Stimulated activated CD4-positive, alpha-beta T cell treated with anti-CD3 and anti-CD28 coated beads, TNF-alpha, amount 100 ng/mL, for 1 hour (primary cell): ENCODE data around the gene KDM4C.

Experiments
- DNase-seq, 3 donors: peaks; one replicate each; pipeline ENCODE4 v3.0.0-alpha.2; 2020; ENCODE audit warnings: low read depth in 3 of 3, low spot score in 1 of 3

The KDM4C gene

DNA sequence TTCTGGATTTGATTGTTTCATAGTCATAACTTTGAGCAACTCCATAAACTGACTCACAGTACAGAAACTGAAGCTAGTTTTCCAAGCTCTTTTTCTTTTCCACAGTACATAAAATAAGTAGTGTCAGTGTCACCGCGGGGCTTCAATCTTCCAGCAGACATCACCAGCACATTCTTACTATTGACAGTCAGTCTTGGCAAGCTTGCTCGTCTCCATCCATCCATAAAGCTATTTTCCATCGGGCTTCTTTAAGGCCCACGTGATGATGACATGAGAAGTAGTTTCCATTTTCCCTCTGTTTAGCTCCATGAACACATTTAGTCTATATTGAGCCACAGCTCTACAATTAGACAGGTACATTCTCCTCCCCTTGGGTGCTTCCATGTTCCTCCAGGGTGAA lies 443.4 kb downstream of the KDM4C start:
- DNase-seq: no peak

DNA sequence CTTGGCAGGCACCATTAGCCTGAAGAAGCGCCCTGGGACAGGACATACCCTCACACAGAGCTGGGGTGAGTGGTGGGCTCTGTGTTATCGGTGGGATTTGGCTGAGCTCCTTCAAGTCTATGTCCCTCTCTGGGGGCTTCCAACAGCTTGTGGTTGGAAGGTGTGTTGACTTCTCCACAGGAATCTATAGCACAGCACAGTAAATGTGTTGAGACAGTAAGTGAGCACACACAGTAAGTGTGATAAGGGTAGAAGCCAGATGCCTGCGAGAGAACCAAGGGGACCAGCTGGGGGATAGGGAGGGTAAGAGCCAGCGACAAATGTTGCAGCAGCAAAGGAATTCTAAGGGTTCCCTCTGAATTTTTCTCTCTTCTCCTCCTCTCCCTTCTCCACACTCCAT lies 448.0 kb downstream of the KDM4C start:
- no peak for DNase-seq

DNA sequence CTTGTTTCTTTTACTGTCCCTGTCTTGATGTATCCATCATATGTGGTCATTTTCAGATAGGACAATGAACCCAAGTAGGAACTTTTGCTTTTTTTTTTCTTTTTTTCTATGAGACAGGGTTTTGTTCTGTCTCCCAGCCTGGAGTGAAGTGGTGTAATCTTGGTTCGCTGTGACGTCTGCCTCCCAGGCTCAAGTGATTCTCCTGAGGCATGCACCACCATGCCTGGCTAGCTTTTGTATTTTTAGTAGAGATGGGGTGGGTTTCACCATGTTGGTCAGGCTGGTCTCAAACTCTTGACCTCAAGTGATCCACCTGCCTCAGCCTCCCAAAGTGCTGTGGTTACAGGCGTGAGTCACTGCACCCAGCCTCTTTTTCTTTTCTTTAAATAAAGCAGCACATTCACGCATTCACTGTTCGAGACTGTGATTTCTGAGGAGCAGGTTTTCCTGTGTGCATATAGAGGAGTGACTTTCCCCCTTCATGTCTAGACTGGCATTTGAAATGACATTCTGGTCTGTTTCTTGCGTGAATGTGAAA lies 448.5 kb downstream of the KDM4C start:
- DNase-seq: no peak

DNA sequence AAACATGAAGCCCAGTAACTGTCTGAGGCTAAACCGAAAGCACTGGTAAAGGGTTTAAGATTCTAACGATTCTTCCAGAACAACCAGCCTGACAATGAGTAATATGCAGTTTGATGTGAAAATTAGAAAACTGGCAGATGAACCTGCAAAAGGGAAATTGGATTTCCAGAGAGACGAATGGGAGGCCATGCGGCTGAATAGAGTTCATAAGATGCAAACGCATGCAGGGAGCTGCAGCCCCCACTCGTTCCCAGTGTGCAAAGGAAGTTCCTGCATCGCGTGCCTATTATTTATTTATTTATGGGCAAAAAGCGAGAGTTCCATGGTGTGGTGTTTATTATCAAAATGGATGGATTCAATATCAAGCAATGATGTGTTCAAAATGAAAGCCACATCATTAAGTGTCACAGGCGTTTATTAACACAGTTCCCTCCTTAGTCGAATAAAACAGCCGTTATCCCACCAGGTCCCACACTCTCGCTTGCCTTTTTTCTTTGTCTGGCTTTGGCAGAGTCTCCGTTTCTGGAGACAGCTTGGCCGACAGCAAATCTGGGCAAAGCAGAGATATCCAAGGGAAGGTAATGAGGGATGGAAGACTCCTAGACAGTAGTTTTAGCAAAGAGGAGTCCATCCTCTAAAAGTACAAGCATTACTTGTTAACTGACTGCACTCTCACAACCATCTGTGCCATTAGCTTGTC lies 451.4 kb downstream of the KDM4C start:
- DNase-seq: no peak

DNA sequence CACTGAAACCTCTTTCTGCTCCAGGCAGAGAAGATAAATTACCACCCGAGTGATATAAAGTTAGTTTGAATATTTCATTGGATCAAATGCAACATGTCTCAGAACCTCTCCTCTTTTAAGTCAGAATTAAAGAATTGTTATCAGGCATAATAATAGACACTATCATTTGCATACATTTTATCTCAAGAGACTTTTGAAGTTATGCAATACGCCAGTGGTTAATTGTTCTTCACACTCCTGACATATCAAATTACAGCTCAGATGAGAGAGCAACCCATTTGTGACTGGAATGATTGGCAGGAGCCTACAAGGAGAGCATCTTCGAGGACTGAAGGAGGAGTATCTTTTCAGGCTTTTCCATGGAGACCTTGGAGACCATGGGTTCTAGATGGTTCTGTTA lies 452.2 kb downstream of the KDM4C start:
- DNase-seq: no peak

DNA sequence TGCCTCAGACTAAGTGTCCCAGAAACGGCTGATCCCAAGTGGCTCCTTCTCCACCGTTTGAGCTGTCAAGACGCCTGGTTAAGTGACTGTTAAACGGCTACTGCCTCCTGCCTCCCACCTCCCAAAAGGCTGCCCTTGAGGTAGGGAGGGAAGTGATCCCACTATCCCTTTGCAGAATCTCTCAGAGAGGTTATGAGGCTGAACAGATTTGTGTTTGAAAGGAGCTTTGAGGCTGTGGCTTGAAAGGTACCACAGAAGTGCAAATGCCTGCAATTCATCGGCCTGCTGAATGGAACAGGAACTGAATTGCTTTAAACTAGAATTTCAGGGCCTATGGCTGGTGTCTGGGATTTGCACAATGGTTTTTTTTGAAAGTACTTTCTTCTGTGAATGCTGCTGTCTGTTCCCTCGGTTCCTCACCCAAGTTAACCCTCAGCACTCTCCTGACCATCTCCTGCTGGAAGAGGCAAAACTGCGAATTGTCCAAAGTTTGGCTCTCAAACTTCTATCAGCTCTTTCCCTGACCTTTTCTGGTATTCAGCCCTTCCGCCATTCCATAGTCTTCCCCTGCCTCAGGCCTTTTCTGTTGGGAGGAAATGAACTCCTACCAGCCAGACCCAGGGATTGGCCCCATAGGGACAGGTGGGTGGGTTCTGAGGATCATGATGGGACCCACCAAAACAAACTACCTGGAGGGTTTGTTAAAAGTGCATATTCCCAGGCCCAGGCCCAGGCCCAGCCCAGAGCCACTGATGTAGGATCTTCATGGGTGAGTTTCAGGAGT lies 453.3 kb downstream of the KDM4C start:
- no peak for DNase-seq

DNA sequence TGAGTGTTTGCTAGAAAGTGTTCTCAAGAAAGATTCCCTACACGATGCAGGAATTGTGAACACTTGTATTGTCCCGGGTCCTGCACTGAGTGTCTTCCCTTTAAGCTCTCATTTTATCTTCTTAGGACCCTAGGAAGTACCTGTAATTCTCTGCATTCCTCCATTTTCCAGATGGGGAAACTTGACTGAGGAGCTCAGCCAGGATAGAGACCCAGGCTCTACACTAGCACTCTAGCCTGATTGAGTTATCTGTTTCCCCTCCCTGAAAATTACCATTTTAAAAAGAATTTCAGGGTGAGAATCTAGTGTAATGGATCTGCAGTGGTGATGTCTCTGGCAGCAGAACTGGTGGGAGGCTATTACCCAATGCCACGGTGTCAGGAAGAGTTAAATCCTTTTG lies 453.9 kb downstream of the KDM4C start:
- DNase-seq: no peak

DNA sequence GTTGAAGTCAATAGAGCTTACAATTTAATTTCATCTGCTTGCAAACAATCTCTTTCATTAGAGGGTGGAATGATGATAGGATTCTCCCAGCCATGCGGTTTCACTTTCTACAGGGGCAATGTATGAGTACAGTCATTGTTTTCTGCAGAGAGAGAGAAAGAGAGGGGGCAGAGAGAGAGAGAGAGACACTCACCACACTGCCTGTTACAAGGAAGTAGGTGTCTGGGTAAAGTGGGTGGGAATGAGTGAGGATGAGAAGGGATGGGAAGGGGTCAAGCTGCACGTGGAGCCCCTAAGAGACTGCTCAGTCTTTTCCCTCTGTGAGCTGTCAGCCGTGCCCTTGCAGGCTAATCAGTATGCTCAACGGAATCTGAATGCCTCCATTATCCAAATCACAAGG lies 454.3 kb downstream of the KDM4C start:
- no peak for DNase-seq

DNA sequence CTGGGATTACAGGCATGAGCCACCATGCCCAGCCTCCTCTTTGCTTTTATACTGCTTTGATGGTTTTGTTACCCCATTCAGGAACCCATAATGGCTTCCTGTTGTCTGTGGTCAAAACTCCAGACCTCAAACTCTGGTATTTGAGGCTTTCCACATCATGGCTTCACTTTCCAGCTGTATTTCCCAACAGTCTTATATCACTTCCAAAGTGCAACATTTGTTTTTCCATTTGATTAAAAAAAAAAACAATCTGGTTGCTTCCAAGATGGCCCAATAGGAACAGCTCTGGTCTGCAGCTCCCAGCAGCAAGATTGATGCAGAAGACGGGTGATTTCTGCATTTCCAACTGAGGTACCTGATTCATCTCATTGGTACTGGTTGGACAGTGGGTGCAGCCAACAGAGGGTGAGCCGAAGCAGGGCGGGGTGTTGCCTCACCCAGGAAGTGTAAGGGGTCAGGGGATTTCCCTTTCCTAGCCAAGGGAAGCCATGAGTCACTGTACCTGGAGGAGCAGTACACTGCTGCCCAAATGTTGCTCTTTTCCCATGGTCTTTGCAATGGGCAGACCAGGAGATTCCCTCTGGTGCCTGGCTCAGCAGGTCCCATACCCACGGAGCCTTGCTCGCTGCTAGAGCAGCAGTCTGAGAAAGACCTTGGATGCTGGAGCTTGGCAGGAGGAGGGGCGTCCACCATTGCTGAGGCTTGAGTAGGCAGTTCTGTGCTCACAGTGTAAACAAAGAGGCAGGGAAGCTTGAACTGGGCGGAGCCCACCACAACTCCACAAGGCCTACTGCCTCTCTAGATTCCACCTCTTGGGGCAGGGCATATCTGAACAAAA lies 458.4 kb downstream of the KDM4C start:
- no peak for DNase-seq

DNA sequence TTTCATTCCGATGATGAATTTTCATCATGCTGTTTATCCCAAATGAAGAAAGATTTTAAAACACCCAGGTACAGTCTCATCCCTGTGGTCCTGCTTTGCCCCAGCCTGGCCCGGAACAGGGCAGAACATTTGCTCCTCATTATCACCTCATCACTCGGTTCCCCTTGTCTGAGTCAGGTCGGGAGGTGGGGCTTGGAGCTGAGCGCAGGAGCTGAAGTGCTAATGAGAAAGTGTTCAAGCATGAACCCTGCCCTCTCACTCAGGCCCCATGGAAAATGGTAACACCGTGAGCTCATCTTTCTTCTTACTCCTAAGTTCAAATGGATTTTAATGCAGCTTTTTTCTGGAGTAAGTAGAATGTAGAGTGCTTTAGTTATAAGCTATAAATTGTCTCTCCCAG lies 466.2 kb downstream of the KDM4C start:
- no peak for DNase-seq
